ENCODE data around the gene SETD3.

DNA sequence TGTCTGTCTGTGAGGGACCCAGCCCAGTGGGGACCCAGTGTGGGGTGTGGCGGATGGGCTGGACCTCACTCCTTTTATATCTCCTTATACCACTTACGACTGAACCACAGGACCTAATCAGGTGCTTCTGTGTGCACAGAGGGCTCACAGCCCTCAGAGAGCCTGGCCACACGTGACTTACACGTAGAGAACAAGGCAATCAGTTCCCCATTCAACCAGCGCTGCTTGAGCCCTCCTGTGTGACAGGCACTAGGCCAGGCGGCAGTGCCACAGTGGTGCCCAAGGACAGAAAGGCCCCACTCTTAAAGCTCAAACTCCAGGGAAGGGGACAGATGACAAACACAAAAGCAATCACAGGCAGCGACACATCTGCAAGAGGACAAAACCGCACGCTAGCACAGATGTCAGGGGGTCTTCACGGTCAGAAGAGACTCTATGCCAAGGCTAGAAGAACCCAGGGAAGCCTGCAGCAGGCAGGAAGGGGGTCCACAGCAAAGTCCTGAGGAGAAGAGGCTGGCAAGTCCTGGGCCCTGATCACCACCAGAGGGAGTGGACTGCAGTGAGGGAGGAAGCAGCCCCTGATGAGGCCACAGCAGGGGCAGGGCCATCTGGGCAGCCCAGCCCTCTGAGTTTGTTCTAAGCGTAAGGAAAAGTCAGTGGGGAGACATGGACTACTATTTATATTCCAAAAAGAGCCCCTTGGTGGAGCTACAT lies 39.3 kb downstream of the SETD3 start:
- TF ChIP-seq, protein P1, sequence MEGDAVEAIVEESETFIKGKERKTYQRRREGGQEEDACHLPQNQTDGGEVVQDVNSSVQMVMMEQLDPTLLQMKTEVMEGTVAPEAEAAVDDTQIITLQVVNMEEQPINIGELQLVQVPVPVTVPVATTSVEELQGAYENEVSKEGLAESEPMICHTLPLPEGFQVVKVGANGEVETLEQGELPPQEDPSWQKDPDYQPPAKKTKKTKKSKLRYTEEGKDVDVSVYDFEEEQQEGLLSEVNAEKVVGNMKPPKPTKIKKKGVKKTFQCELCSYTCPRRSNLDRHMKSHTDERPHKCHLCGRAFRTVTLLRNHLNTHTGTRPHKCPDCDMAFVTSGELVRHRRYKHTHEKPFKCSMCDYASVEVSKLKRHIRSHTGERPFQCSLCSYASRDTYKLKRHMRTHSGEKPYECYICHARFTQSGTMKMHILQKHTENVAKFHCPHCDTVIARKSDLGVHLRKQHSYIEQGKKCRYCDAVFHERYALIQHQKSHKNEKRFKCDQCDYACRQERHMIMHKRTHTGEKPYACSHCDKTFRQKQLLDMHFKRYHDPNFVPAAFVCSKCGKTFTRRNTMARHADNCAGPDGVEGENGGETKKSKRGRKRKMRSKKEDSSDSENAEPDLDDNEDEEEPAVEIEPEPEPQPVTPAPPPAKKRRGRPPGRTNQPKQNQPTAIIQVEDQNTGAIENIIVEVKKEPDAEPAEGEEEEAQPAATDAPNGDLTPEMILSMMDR (IDR thresholded peaks at IDR 0.05): no peak
- TF ChIP-seq EZH2 (IDR thresholded peaks at IDR 0.05; ENCODE audit: borderline replicate concordance, insufficient read depth, low read depth, low read length, poor library complexity, severe bottlenecking): no peak
